Measurements from ENCODE around the gene SHC3. TPM values are rescaled to one million over a fixed set of nuclear protein-coding genes. Genes with fewer than 3 reads are reported as not detected.

SHC3 gene
- total RNA-seq, 1 experiment from 2014 or later = 1.8 TPM

DNA sequence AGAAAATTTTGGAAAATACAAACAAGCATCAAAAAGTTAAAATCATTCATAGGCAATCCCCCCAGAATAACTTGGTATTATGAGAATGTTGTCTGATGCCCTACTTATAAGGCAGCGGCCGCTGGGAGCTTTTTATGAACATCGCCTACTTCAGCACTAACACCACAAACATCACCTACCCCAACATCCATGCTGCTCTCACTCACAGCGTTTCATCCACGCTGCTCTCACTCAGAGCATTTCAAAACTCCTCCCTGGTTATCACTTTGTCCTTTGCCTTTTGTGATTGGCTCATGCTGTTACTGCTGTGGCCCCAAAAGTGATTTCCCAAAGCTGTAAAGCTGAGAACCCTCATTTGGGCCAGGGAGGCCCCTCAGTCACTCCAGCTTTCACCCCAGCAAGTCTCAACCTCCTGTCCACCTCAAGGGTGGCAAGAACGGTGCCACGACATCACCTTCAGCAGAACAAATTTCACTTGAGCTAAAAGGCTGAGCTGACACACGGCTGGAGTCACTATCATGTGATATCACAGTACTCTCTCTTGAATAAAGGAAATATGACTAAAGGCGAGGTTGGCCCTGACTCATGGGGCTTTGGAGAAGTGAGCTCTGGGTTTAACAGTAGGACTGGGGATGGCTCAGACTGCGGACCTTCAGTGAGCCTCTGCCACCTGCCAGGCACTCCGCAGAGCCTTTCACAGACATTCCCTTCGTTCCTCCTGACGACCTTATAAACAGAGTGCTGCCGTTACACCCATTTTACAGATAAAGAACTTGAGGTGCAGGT, 25.2 kb downstream of the SHC3 start:
- no peaks in the 10 kb centered on the region for H3K27me3 ChIP-seq (ENCODE audit: insufficient read depth, low read length)
- no peak overlapping the region for H2BK120ac ChIP-seq (ENCODE audit: low read depth, low read length, poor library complexity, severe bottlenecking)
- H3K14ac ChIP-seq (ENCODE audit: insufficient read depth, low read length) = no peak overlapping the region
- no peak for DNase-seq
- H3K23ac ChIP-seq (ENCODE audit: insufficient read length, low read depth, low read length) = no peak overlapping the region
- H3K27me3 Mint-ChIP-seq (ENCODE audit: low read depth) = no peaks in the 10 kb centered on the region
- H3K9me3 Mint-ChIP-seq = no peaks in the 10 kb centered on the region
- H2BK12ac ChIP-seq (ENCODE audit: insufficient read length, low read depth, low read length) = no peak overlapping the region
- no peak overlapping the region for H4K8ac ChIP-seq (replicated peaks; ENCODE audit: insufficient read length, low read depth, low read length)
- H3K4me2 ChIP-seq (ENCODE audit: insufficient read depth, insufficient read length, low read length) = no peak overlapping the region
- no peak overlapping the region for H2BK15ac ChIP-seq (ENCODE audit: low read depth, low read length)
- no peak overlapping the region for H3K9ac ChIP-seq (ENCODE audit: extremely low read depth, insufficient read length, low read length)
- no peaks in the 10 kb centered on the region for H3K4me1 ChIP-seq (ENCODE audit: insufficient read depth, low read length)
- H4K91ac ChIP-seq (ENCODE audit: insufficient read length, low read depth, low read length) = no peak overlapping the region
- no peaks in the 10 kb centered on the region for H3K9me3 ChIP-seq (ENCODE audit: control insufficient read depth, low read depth, low read length)
- H2BK5ac ChIP-seq (ENCODE audit: insufficient read length, low read length) = no peak overlapping the region
- no peak overlapping the region for H3T11ph ChIP-seq (ENCODE audit: low read length)
- no peaks in the 10 kb centered on the region for H3K4me1 Mint-ChIP-seq
- H3K23me2 ChIP-seq (ENCODE audit: insufficient read length, low read depth, low read length, poor library complexity, severe bottlenecking) = no peaks in the 10 kb centered on the region
- H3K79me1 ChIP-seq (ENCODE audit: insufficient read depth, low read depth, low read length, poor library complexity, severe bottlenecking) = no peaks in the 10 kb centered on the region
- no peak overlapping the region for H3K56ac ChIP-seq (ENCODE audit: insufficient read length, low read depth, low read length)
- no peak overlapping the region for H3K27ac ChIP-seq (ENCODE audit: insufficient read length, low read depth, low read length)
- no peaks in the 10 kb centered on the region for H4K20me1 ChIP-seq (ENCODE audit: control insufficient read depth, insufficient read depth, insufficient read length)
- H3K27ac Mint-ChIP-seq = no peak overlapping the region; a peak in 1 of 7 replicates
- no peak overlapping the region for H3K4me3 Mint-ChIP-seq
- no peak overlapping the region for H2AFZ ChIP-seq (ENCODE audit: low read length)
- no peaks in the 10 kb centered on the region for H3K79me2 ChIP-seq (ENCODE audit: insufficient read depth, low read length)
- no peaks in the 10 kb centered on the region; a peak in 1 of 7 replicates for H3K36me3 Mint-ChIP-seq (ENCODE audit: insufficient read depth in 1 of 3, low read depth in 3 of 3)
- H2AK5ac ChIP-seq (ENCODE audit: insufficient read length, low read length) = no peak overlapping the region
- H4K5ac ChIP-seq (ENCODE audit: insufficient read length, low read depth, low read length) = no peak overlapping the region
- no peak overlapping the region for H2BK20ac ChIP-seq (ENCODE audit: low read depth, low read length, poor library complexity, severe bottlenecking)
- no peak overlapping the region for H3K4ac ChIP-seq (ENCODE audit: low read depth, low read length)
- no peak overlapping the region for H3K18ac ChIP-seq (ENCODE audit: insufficient read length, low read depth, low read length)
- WGBS (ENCODE audit: extremely low coverage, insufficient read length, low lambda C conversion rate) = no CpG with 5 or more reads among the region's 14 CpGs
- TF ChIP-seq, protein P1, sequence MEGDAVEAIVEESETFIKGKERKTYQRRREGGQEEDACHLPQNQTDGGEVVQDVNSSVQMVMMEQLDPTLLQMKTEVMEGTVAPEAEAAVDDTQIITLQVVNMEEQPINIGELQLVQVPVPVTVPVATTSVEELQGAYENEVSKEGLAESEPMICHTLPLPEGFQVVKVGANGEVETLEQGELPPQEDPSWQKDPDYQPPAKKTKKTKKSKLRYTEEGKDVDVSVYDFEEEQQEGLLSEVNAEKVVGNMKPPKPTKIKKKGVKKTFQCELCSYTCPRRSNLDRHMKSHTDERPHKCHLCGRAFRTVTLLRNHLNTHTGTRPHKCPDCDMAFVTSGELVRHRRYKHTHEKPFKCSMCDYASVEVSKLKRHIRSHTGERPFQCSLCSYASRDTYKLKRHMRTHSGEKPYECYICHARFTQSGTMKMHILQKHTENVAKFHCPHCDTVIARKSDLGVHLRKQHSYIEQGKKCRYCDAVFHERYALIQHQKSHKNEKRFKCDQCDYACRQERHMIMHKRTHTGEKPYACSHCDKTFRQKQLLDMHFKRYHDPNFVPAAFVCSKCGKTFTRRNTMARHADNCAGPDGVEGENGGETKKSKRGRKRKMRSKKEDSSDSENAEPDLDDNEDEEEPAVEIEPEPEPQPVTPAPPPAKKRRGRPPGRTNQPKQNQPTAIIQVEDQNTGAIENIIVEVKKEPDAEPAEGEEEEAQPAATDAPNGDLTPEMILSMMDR (conservative IDR thresholded peaks at IDR 0.05) = no peak

Data from H9 (cell line).